HEK293T (cell line): ENCODE measurements around the gene DTHD1.

Experiments
- FOXA1 ChIP-seq: fragments of 450-650 bp; IDR thresholded peaks from 2 replicates; pipeline ENCODE4 v1.6.1; 2016; ENCODE audit warnings: mild to moderate bottlenecking
- FOXM1 ChIP-seq: fragments of 450-650 bp; IDR thresholded peaks from 2 replicates; pipeline ENCODE4 v1.6.1; 2017; ENCODE audit warnings: mild to moderate bottlenecking, borderline replicate concordance
- HDGF ChIP-seq: fragments of 450-650 bp; IDR thresholded peaks from 2 replicates; pipeline ENCODE4 v1.6.1; 2017; ENCODE audit warnings: antibody characterized with exemption, borderline replicate concordance

DNA sequence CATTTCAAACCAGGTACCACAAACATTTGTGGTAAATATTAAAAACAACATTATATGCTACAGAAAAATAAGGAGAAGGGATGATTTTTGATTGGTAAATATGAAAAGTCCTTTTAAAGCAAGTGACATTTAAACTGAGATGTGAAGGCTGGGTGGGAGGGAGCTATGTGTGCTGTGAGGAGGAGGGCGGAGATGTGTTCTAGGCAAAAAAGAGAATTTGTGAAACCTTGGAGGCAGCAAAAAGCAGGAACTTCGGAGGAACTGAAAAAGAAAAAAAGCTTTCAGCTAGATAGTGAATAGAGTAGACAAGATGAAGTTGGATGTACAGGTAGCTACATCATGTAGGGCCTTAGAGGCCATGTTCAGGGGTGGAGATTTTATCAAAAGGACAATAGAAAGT is 27.0 kb upstream of the DTHD1 start:
- TF ChIP-seq HDGF: no peak
- no peak for TF ChIP-seq FOXM1
- no peak for TF ChIP-seq FOXA1
